Pancreas (tissue), 10 donors: ENCODE data around the gene NELL1. TPM values are rescaled to one million over a fixed set of nuclear protein-coding genes. Genes with fewer than 3 reads are reported as not detected.

ENCODE experiments used
- ATAC-seq, 4 donors: fragments of 200-7000 bp; cut with Tn5 transposase; one replicate each; pipeline versions ENCODE4 v1.8.0 to v1.9.1; 2020; ENCODE audit warnings: mild to moderate bottlenecking in 4 of 4, moderate library complexity in 4 of 4
- DNase-seq, 6 donors: peaks; one replicate each; pipeline ENCODE4 v3.0.0-alpha.2; 2020
- FAIRE-seq: peaks from 2 replicates; lab custom pipeline; 2012; peaks lifted over from hg19 to GRCh38; lab: Jason Lieb, UNC
- H3K27ac ChIP-seq, 4 donors: fragments of 200-600 bp; sonication (generic); 1 replicate in 3 of 4; 2 replicates in 1 of 4; pipeline versions ENCODE4 v1.5.0 to v1.8.0; 2020
- H3K27me3 ChIP-seq, 4 donors: fragments of 200-600 bp; one replicate each; pipeline ENCODE4 v1.8.0; 2021
- H3K36me3 ChIP-seq, 3 donors: fragments of 200-600 bp; sonication (generic) in 1 of 3; one replicate each; pipeline versions ENCODE4 v1.5.0 to v1.8.0; 2020 to 2021
- H3K4me1 ChIP-seq, 3 donors: fragments of 200-600 bp; one replicate each; pipeline ENCODE4 v1.8.0; 2021
- H3K4me3 ChIP-seq, 4 donors: fragments of 200-600 bp; sonication (generic) in 2 of 4; one replicate each; pipeline versions ENCODE4 v1.5.0 to v1.8.0; 2020 to 2021
- H3K9me3 ChIP-seq, 4 donors: fragments of 200-600 bp; one replicate each; pipeline ENCODE4 v1.8.0; 2021
- CTCF ChIP-seq, 4 donors: fragments of 200-600 bp; sonication (generic) in 3 of 4; IDR thresholded peaks; one replicate each; pipeline versions ENCODE4 v1.5.0 to v1.8.0; 2021; ENCODE audit warnings: antibody characterized with exemption in 4 of 4
- WGBS, 2 donors: extraction: QIAGEN DNeasy Blood & Tissue Kit; methylation state at CpG; one replicate each; pipeline ENCODE4 v1.1.7; 2013; 5-methylcytosine and 5-hydroxymethylcytosine counted together
- intact Hi-C, 3 donors: fragments of 100-400 bp; cut with DNase I; formaldehyde crosslinking; loops; one replicate each; pipeline versions ENCODE4 v1.11.1 to v1.14.2; 2022
- polyA plus RNA-seq, 2 donors: library from polyadenylated mRNA; stranded (reverse); fragments of 200-250 nt; gene quantifications; one replicate each; pipeline ENCODE4 v1.2.3, GENCODE V29; 2013
- total RNA-seq, 6 donors: library from RNA; stranded (reverse); fragmentation: NEBNext Ultra II Directional in 4 of 6; extraction: Animal tissue kit (Norgen Biotek cat#: 25700) in 4 of 6; gene quantifications; one replicate each; pipeline versions ENCODE4 v1.2.1 to v1.2.4, GENCODE V29; 2021 to 2023
- donor health status: healthy with polysubstance abuse.
- donor health status: DM: no; HTN: no; CAD: no; lungs with moderate emphysema.
- donor health status: DM: no; HTN: no; CAD: no.
- donor health status: control.
- donor health status: control.
- donor health status: Bipolar disorder and iron deficiency.
- donor health status: DM: yes; HTN: yes; CAD: no.
- donor health status: DM: no; HTN: no; CAD: no.
- donor health status: DM: no; HTN: no; CAD: no.
- donor health status: DM: yes; HTN: yes; CAD: no.

The NELL1 gene
- total and polyA plus RNA-seq, 8 donors, result not detected

GRCh38 chr11:21520244-21520643 is 850.9 kb downstream of the NELL1 start:
- FAIRE-seq, result no peak
- 49 to 78% methylated on average over 1 of the region's 1 CpG for WGBS, 2 donors
- no peak for ATAC-seq

GRCh38 chr11:21529187-21529586 is 859.8 kb downstream of the NELL1 start:
- FAIRE-seq (no peak), ATAC-seq (no peak), DNase-seq (no peak)
- WGBS, 2 donors, result 44 to 48% methylated on average over 1 of the region's 1 CpG
- Histone ChIP-seq H3K4me1 (no peaks in the 10 kb centered on the region), H3K27me3 (no peaks in the 10 kb centered on the region), H3K27ac (no peak overlapping the region), H3K9me3 (no peaks in the 10 kb centered on the region), H3K36me3 (no peaks in the 10 kb centered on the region), H3K4me3 (no peak overlapping the region)
- no peak for TF ChIP-seq CTCF (IDR thresholded peaks at IDR 0.05)
- intact Hi-C loops, result no loop called here

More at GRCh38 chr11:21520244-21520643, 850.9 kb downstream of the NELL1 start:
- Histone ChIP-seq H3K4me1 (no peaks in the 10 kb centered on the region), H3K27ac (no peak overlapping the region), H3K9me3 (no peaks in the 10 kb centered on the region), H3K27me3 (no peaks in the 10 kb centered on the region), H3K4me3 (no peak overlapping the region), H3K36me3 (no peaks in the 10 kb centered on the region)
- intact Hi-C loops, result no loop called here
- no peak for DNase-seq
- no peak for TF ChIP-seq CTCF (IDR thresholded peaks at IDR 0.05)

GRCh38 chr11:21534288-21534687 is 864.9 kb downstream of the NELL1 start:
- 44 to 57% methylated on average over 5 of the region's 5 CpGs for WGBS, 2 donors
- FAIRE-seq, result no peak
- Histone ChIP-seq H3K9me3 (no peaks in the 10 kb centered on the region), H3K27me3 (no peaks in the 10 kb centered on the region), H3K4me3 (no peak overlapping the region), H3K4me1 (no peaks in the 10 kb centered on the region), H3K36me3 (no peaks in the 10 kb centered on the region), H3K27ac (no peak overlapping the region)
- TF ChIP-seq CTCF (IDR thresholded peaks at IDR 0.05), result no peak
- intact Hi-C loops, result no loop called here
- DNase-seq, result no peak
- ATAC-seq, result no peak

GRCh38 chr11:21537980-21538379 is 868.6 kb downstream of the NELL1 start:
- DNase-seq, result no peak
- no peak overlapping the region for H3K4me3 ChIP-seq
- no peaks in the 10 kb centered on the region for H3K36me3 ChIP-seq
- ATAC-seq, result no peak
- H3K4me1 ChIP-seq, result no peaks in the 10 kb centered on the region
- WGBS, 2 donors, result 69 to 75% methylated on average over 1 of the region's 1 CpG
- H3K9me3 ChIP-seq, result no peaks in the 10 kb centered on the region
- no peak for TF ChIP-seq CTCF (IDR thresholded peaks at IDR 0.05)
- FAIRE-seq, result no peak
- H3K27me3 ChIP-seq, result no peaks in the 10 kb centered on the region
- no peak overlapping the region for H3K27ac ChIP-seq
- intact Hi-C loops, result no loop called here

GRCh38 chr11:21541187-21541751 is 871.9 kb downstream of the NELL1 start:
- Histone ChIP-seq H3K9me3 (no peaks in the 10 kb centered on the region), H3K4me3 (no peak overlapping the region), H3K27ac (no peak overlapping the region), H3K27me3 (no peaks in the 10 kb centered on the region), H3K36me3 (no peaks in the 10 kb centered on the region), H3K4me1 (no peaks in the 10 kb centered on the region)
- FAIRE-seq, result no peak
- no peak for DNase-seq
- no peak for ATAC-seq
- no peak for TF ChIP-seq CTCF (IDR thresholded peaks at IDR 0.05)
- 55 to 65% methylated on average over 5 of the region's 5 CpGs for WGBS, 2 donors
- intact Hi-C loops, result no loop called here
